ENCODE measurements around the gene DSE.

The DSE gene

DNA sequence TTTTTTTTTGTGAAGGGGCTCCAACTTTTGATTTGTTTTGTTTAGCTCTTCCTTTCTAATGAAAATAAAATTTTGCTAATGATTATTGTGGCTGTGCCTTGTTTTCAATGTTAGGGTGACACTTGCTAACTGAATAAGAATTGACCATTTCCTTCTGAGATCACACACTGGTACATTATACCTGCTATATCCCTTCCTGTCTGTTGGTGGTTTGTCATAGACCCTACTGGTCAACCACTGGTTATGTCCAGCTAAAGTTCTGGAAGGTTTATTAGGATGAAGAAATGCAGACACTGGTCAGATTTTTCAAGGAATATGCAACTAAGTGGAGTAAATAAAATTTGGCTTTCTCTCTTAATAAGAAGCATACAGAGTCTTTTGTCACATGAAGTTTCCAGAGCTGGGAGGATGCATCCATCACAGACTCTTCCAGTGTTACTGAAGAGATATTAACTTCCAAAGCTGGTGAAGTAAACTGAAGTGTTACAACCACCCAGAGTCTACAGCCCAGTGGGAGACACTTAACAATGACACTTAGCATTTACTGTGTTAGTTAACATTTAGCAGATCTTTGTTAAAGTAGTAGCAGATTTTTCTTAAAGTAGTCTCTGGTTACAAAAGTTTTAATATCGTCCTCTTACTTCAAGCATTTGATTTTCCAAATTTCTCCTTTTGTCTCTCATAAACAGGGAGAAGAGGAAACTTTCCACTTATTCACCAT, 121.0 kb downstream of the DSE start:
- ChIA-PET POLR2A (no interaction called here), CTCF (interaction anchor here (0.6 kb wide), 1 partner anchor 480 kb away, joined by 3 read pairs; no protein-coding TSS in a partner anchor)
- TF ChIP-seq ELF4 (IDR thresholded peaks at IDR 0.05), result no peak
- no peak for TF ChIP-seq FOXA1 (IDR thresholded peaks at IDR 0.05)
- DNase-seq (ENCODE audit: extremely low spot score), result no peak

- no peak for DNase-seq (ENCODE audit: extremely low spot score)
- TF ChIP-seq CTBP1 (IDR thresholded peaks at IDR 0.05; ENCODE audit: borderline replicate concordance), result no peak
- TF ChIP-seq BHLHE40 (IDR thresholded peaks at IDR 0.05; ENCODE audit: borderline replicate concordance), result no peak
- no peak for TF ChIP-seq L3MBTL2 (conservative IDR thresholded peaks at IDR 0.05)
- no peak for TF ChIP-seq SUZ12 (IDR thresholded peaks at IDR 0.05)
- no peak for TF ChIP-seq ZNF384 (IDR thresholded peaks at IDR 0.05)
- no peak for TF ChIP-seq FOXK2 (IDR thresholded peaks at IDR 0.05)
- no peak for TF ChIP-seq FOXA1 (IDR thresholded peaks at IDR 0.05)
- TF ChIP-seq HDGF (IDR thresholded peaks at IDR 0.05; ENCODE audit: borderline replicate concordance), result no peak
- TF ChIP-seq NFRKB (IDR thresholded peaks at IDR 0.05), result no peak
- no peak for TF ChIP-seq SP1 (IDR thresholded peaks at IDR 0.05)
- TF ChIP-seq ARNT (IDR thresholded peaks at IDR 0.05), result no peak
- TF ChIP-seq, protein P1, sequence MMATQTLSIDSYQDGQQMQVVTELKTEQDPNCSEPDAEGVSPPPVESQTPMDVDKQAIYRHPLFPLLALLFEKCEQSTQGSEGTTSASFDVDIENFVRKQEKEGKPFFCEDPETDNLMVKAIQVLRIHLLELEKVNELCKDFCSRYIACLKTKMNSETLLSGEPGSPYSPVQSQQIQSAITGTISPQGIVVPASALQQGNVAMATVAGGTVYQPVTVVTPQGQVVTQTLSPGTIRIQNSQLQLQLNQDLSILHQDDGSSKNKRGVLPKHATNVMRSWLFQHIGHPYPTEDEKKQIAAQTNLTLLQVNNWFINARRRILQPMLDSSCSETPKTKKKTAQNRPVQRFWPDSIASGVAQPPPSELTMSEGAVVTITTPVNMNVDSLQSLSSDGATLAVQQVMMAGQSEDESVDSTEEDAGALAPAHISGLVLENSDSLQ (IDR thresholded peaks at IDR 0.05), result no peak
- TF ChIP-seq TARDBP (IDR thresholded peaks at IDR 0.05), result no peak
- TF ChIP-seq ELF4 (IDR thresholded peaks at IDR 0.05), result no peak
- TF ChIP-seq FOXM1 (IDR thresholded peaks at IDR 0.05; ENCODE audit: borderline replicate concordance), result no peak
- TF ChIP-seq LEF1 (IDR thresholded peaks at IDR 0.05; ENCODE audit: borderline replicate concordance), result no peak
- CTCF ChIA-PET, result interaction anchor here (0.6 kb wide), 1 partner anchor 481 kb away, joined by 3 read pairs; no protein-coding TSS in a partner anchor
- POLR2A ChIA-PET, result no interaction called here
Measured at GRCh38 chr6:116492331-116493067, 121.8 kb downstream of the DSE start.
